Thyroid gland (tissue), 4 donors: ENCODE results near the gene DISP1.

ENCODE experiments used
- POLR2A ChIP-seq, 2 donors: fragments of 450-650 bp; IDR thresholded peaks; one replicate each; pipeline ENCODE4 v1.6.1; 2017; ENCODE audit warnings: antibody characterized with exemption in 2 of 2, mild to moderate bottlenecking in 2 of 2, moderate library complexity in 1 of 2
- TF ChIP-seq, protein P1 (sequence below), 6 experiments: fragments of 200-600 bp in 3 of 6; fragments of 450-650 bp in 3 of 6; sonication (generic) in 3 of 6; IDR thresholded peaks; one replicate each; pipeline ENCODE4 v1.5.1; 2016 to 2019; ENCODE audit warnings: antibody characterized with exemption in 6 of 6, mild to moderate bottlenecking in 2 of 6, inconsistent platforms in 1 of 6, moderate library complexity in 1 of 6

GRCh38 chr1:222829868-222830267 is 15.0 kb downstream of the DISP1 start:
- TF ChIP-seq, protein P1, sequence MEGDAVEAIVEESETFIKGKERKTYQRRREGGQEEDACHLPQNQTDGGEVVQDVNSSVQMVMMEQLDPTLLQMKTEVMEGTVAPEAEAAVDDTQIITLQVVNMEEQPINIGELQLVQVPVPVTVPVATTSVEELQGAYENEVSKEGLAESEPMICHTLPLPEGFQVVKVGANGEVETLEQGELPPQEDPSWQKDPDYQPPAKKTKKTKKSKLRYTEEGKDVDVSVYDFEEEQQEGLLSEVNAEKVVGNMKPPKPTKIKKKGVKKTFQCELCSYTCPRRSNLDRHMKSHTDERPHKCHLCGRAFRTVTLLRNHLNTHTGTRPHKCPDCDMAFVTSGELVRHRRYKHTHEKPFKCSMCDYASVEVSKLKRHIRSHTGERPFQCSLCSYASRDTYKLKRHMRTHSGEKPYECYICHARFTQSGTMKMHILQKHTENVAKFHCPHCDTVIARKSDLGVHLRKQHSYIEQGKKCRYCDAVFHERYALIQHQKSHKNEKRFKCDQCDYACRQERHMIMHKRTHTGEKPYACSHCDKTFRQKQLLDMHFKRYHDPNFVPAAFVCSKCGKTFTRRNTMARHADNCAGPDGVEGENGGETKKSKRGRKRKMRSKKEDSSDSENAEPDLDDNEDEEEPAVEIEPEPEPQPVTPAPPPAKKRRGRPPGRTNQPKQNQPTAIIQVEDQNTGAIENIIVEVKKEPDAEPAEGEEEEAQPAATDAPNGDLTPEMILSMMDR (IDR thresholded peaks at IDR 0.05), result no peak
- no peak for TF ChIP-seq POLR2A (IDR thresholded peaks at IDR 0.05)
